Naive thymus-derived CD4-positive, alpha-beta T cell (primary cell): ENCODE data around the gene ITIH6. TPM values are rescaled to one million over a fixed set of nuclear protein-coding genes. Genes with fewer than 3 reads are reported as not detected.
A peak's percentile ranks its signal among the peaks of the same experiment; 100 is the strongest.
"Not testable (repeated sequence)": the region's sequence is repeated elsewhere in the genome, so short reads cannot be mapped to it uniquely, and the experiment has no call there.

Experiments
- ATAC-seq: fragments of 150-1000 bp; cut with Tn5 transposase; 2 replicates; pipeline ENCODE4 v1.10.0; 2021; ENCODE audit warnings: mild to moderate bottlenecking, moderate library complexity
- CTCF ChIA-PET: fragments of 350-600 bp; sonication (Branson Sonifier 250); formaldehyde crosslinking; loops from one replicate; lab custom pipeline; 2021; ENCODE audit warnings: antibody characterized with exemption; lab: Charles Lee
- POLR2A ChIA-PET: fragments of 350-600 bp; sonication (Branson Sonifier 250); formaldehyde crosslinking; loops from one replicate; lab custom pipeline; 2021; ENCODE audit warnings: antibody characterized with exemption, inconsistent platforms; lab: Charles Lee
- DNase-seq, 9 donors: peaks; one replicate each; pipeline versions ENCODE4 v3.0.0 to v3.0.0-alpha.2; 2020 to 2022; ENCODE audit warnings: mixed read lengths in 1 of 9
- H3K27ac ChIP-seq: one replicate; pipeline ENCODE4 v1.7.0; 2013; ENCODE audit warnings: mild to moderate bottlenecking, low read depth, low read length, moderate library complexity
- H3K27me3 ChIP-seq, 2 donors: one replicate each; pipeline ENCODE4 v1.7.0; 2013; ENCODE audit warnings: low read length in 2 of 2, mild to moderate bottlenecking in 2 of 2, moderate library complexity in 2 of 2; ENCODE audit not compliant: control insufficient read depth in 2 of 2, insufficient read depth in 2 of 2
- H3K36me3 ChIP-seq, 3 experiments: 1 replicate in 2 of 3; 2 replicates in 1 of 3; pipeline ENCODE4 v1.7.0; 2013; ENCODE audit warnings: low read length in 3 of 3, mild to moderate bottlenecking in 3 of 3, moderate library complexity in 1 of 3; ENCODE audit not compliant: insufficient read depth in 3 of 3, control insufficient read depth in 2 of 3
- H3K4me1 ChIP-seq, 2 donors: one replicate each; pipeline ENCODE4 v1.7.0; 2013; ENCODE audit warnings: low read length in 2 of 2, mild to moderate bottlenecking in 2 of 2, moderate library complexity in 1 of 2; ENCODE audit not compliant: control insufficient read depth in 2 of 2, insufficient read depth in 2 of 2
- H3K4me3 ChIP-seq: 2 replicates; pipeline ENCODE4 v1.7.0; 2013; ENCODE audit warnings: mild to moderate bottlenecking, low read length
- H3K9me3 ChIP-seq, 3 experiments: 1 replicate in 2 of 3; 2 replicates in 1 of 3; pipeline ENCODE4 v1.7.0; 2013; ENCODE audit warnings: low read length in 3 of 3; ENCODE audit not compliant: control insufficient read depth in 2 of 3
- H3K27ac Mint-ChIP-seq, 9 donors: one replicate each; pipeline ENCODE4 v1.8.0; 2020 to 2022; ENCODE audit warnings: mixed read lengths in 9 of 9, mild to moderate bottlenecking in 8 of 9, moderate library complexity in 5 of 9, inconsistent platforms in 2 of 9
- H3K27me3 Mint-ChIP-seq, 5 donors: one replicate each; pipeline ENCODE4 v1.8.0; 2021 to 2022; ENCODE audit warnings: mixed read lengths in 5 of 5, mild to moderate bottlenecking in 1 of 5
- H3K36me3 Mint-ChIP-seq, 5 donors: one replicate each; pipeline ENCODE4 v1.8.0; 2020 to 2022; ENCODE audit warnings: mixed read lengths in 5 of 5, mild to moderate bottlenecking in 3 of 5, inconsistent platforms in 1 of 5
- H3K4me1 Mint-ChIP-seq, 7 donors: one replicate each; pipeline ENCODE4 v1.8.0; 2020 to 2022; ENCODE audit warnings: mixed read lengths in 7 of 7, mild to moderate bottlenecking in 3 of 7, inconsistent platforms in 1 of 7
- H3K4me3 Mint-ChIP-seq, 10 donors: one replicate each; pipeline ENCODE4 v1.8.0; 2020 to 2022; ENCODE audit warnings: mild to moderate bottlenecking in 10 of 10, mixed read lengths in 10 of 10, moderate library complexity in 6 of 10, inconsistent platforms in 2 of 10
- H3K9me3 Mint-ChIP-seq, 11 donors: one replicate each; pipeline ENCODE4 v1.8.0; 2020 to 2022; ENCODE audit warnings: mixed read lengths in 11 of 11, mild to moderate bottlenecking in 4 of 11, inconsistent platforms in 1 of 11, moderate library complexity in 1 of 11
- intact Hi-C, 2 donors: fragments of 100-400 bp; cut with micrococcal nuclease; formaldehyde crosslinking; loops; one replicate each; pipeline ENCODE4 v1.15.1; 2023
- polyA plus RNA-seq, 2 donors: library from polyadenylated mRNA; unstranded; fragments of 300-500 nt; fragmentation: Illumina TruSeq; gene quantifications; one replicate each; pipeline ENCODE4 v1.2.3, GENCODE V29; 2021
- total RNA-seq, 6 experiments: library from RNA in 5 of 6; stranded (reverse) in 5 of 6; gene quantifications; 1 replicate in 5 of 6; 2 replicates in 1 of 6; pipeline ENCODE4 v1.2.3 and lab custom pipeline; 2021 to 2026

Gene ITIH6
- total and polyA plus RNA-seq, 7 experiments from 2014 or later = not detected

- intact Hi-C loops = loop anchor here in 1 of 2 donors (5.0 kb wide), 1 partner anchor 366 kb away; no protein-coding TSS in a partner anchor
- ATAC-seq (no peak), DNase-seq (no peak)
- peaks cover 0 to 5% (median 0%) of the 10 kb centered on the region in 5 donors for H3K27me3 Mint-ChIP-seq
- Histone ChIP-seq H3K36me3 (no peaks in the 10 kb centered on the region), H3K27ac (no peak overlapping the region), H3K27me3 (no peaks in the 10 kb centered on the region), H3K9me3 (no peaks in the 10 kb centered on the region), H3K4me1 (no peaks in the 10 kb centered on the region), H3K4me3 (no peak overlapping the region)
- no peaks in the 10 kb centered on the region for H3K9me3 Mint-ChIP-seq
- no peak overlapping the region for H3K27ac Mint-ChIP-seq
- H3K36me3 Mint-ChIP-seq = no peaks in the 10 kb centered on the region
- ChIA-PET POLR2A (no interaction called here), CTCF (no interaction called here)
- peaks cover 0 to 5% (median 0%) of the 10 kb centered on the region in 7 donors for H3K4me1 Mint-ChIP-seq
- H3K4me3 Mint-ChIP-seq = no peak overlapping the region
These were observed 9.6 kb downstream of the ITIH6 start for GRCh38 chrX:54788446-54788845.

DNA sequence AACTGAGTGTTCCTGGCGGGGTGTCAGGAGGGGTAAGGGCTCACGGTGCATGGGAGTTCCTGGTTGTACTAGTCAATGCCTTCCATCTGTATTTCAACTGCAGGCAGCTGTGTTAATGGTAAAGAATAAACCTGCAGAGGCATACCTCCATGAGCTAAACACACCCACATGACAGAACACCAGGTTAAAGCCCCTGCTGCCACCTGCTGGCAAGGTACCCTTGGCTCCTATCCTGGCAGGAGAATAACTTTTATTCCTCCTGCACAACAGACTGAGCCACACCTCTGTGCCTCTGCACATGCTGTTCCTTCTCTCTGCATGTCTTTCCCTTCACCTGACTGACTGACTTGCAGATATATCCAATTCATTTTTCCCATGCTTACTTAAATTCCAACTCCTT, 11.1 kb downstream of the ITIH6 start:
- no peaks in the 10 kb centered on the region for H3K36me3 Mint-ChIP-seq
- ChIA-PET CTCF (interaction anchor here (0.6 kb wide), 1 partner anchor 752 kb away, joined by 4 read pairs; no protein-coding TSS in a partner anchor), POLR2A (no interaction called here)
- ATAC-seq (peak; percentile 63), DNase-seq (peak in 6 of 9 donors; percentile 12 to 46 (median 34))
- Histone ChIP-seq H3K36me3 (no peaks in the 10 kb centered on the region), H3K4me1 (no peaks in the 10 kb centered on the region), H3K27ac (no peak overlapping the region), H3K4me3 (no peak overlapping the region), H3K9me3 (no peaks in the 10 kb centered on the region), H3K27me3 (no peaks in the 10 kb centered on the region)
- H3K9me3 Mint-ChIP-seq = no peaks in the 10 kb centered on the region
- peak overlapping the region in 1 of 9 donors; percentile 24 for H3K27ac Mint-ChIP-seq
- intact Hi-C loops = loop anchor here in 1 of 2 donors (1.0 to 5.0 kb wide), 2 partner anchors 147 to 365 kb away; no protein-coding TSS in a partner anchor
- H3K4me3 Mint-ChIP-seq = no peak overlapping the region
- H3K27me3 Mint-ChIP-seq = peaks cover 0 to 3% (median 0%) of the 10 kb centered on the region in 5 donors
- peaks cover 0 to 5% (median 0%) of the 10 kb centered on the region in 7 donors for H3K4me1 Mint-ChIP-seq

DNA sequence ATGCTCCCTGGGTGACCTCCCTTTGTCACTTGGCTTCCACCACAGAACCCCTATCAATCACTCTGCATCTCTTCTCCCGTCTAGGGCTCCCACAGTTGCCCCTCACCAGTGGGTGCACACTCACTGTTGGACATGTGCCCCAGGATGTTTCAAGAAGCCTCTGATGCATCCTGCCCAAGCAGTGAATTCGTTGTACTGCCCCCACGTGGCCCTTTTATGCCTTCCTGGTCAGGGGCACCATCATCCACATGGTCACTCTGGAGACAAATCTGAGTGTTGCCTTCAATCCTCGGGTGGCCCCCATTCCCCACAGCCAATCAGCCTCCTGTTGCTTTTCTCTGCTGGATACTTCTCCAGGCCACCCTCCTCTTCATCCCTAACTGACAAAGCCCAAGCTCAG, 12.2 kb downstream of the ITIH6 start:
- Histone ChIP-seq H3K4me3 (no peak overlapping the region), H3K36me3 (no peaks in the 10 kb centered on the region), H3K27ac (no peak overlapping the region), H3K27me3 (no peaks in the 10 kb centered on the region), H3K9me3 (no peaks in the 10 kb centered on the region), H3K4me1 (no peaks in the 10 kb centered on the region)
- Mint-ChIP-seq H3K9me3 (no peaks in the 10 kb centered on the region), H3K4me3 (no peak overlapping the region), H3K27me3 (peaks cover 0 to 3% (median 0%) of the 10 kb centered on the region in 5 donors), H3K4me1 (peaks cover 0 to 5% (median 0%) of the 10 kb centered on the region in 7 donors), H3K36me3 (no peaks in the 10 kb centered on the region), H3K27ac (no peak overlapping the region)
- CTCF ChIA-PET = no interaction called here
- DNase-seq (no peak), ATAC-seq (no peak)
- POLR2A ChIA-PET = no interaction called here
- intact Hi-C loops = loop anchor here in 1 of 2 donors (5.0 kb wide), 1 partner anchor 364 kb away; no protein-coding TSS in a partner anchor

GRCh38 chrX:54776987-54777672, 20.9 kb downstream of the ITIH6 start:
- Histone ChIP-seq H3K27ac (no peak overlapping the region), H3K36me3 (no peaks in the 10 kb centered on the region), H3K4me3 (no peak overlapping the region), H3K27me3 (no peaks in the 10 kb centered on the region), H3K4me1 (peaks cover 0 to 8% of the 10 kb centered on the region in 2 donors), H3K9me3 (no peaks in the 10 kb centered on the region)
- CTCF ChIA-PET = no interaction called here
- intact Hi-C loops = no loop called here
- Mint-ChIP-seq H3K4me3 (no peak overlapping the region), H3K36me3 (peaks cover 0 to under 1% (median 0%) of the 10 kb centered on the region in 5 donors), H3K9me3 (no peaks in the 10 kb centered on the region), H3K27me3 (peaks cover 0 to 2% (median 0%) of the 10 kb centered on the region in 5 donors), H3K4me1 (peaks cover 0 to 13% (median 8%) of the 10 kb centered on the region in 7 donors), H3K27ac (peak overlapping the region in 2 of 9 donors; percentile 34 to 50)
- DNase-seq (no peak), ATAC-seq (no peak)
- POLR2A ChIA-PET = no interaction called here

DNA sequence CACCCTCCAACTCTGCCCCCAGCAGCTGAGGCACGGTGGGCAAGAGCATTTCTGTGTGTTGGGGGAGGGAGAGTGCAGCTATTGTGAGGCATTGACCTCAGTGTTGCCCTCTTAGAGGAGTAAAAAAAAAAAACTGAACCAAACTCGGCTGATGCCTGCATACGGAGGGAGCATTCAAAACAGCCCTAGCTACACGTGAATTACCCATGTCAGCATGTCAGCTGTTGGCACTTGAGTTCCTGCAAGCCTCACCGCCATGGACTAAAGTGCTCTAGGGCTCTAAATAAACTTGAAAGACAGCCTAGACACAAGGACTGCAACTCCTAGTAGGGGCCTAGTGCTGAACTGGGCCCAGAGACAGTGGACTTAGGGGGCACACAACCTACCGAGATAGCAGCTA, 22.0 kb downstream of the ITIH6 start:
- Histone ChIP-seq H3K36me3 (no peaks in the 10 kb centered on the region), H3K4me1 (peaks cover 0 to 8% of the 10 kb centered on the region in 2 donors), H3K4me3 (no peak overlapping the region), H3K9me3 (no peaks in the 10 kb centered on the region), H3K27ac (no peak overlapping the region), H3K27me3 (no peaks in the 10 kb centered on the region)
- peak overlapping the region in 1 of 9 donors; percentile 76 for H3K27ac Mint-ChIP-seq
- peaks cover 0 to 8% (median 0%) of the 10 kb centered on the region in 5 donors for H3K27me3 Mint-ChIP-seq
- intact Hi-C loops = no loop called here
- H3K4me1 Mint-ChIP-seq = peaks cover 0 to 13% (median 8%) of the 10 kb centered on the region in 7 donors
- H3K9me3 Mint-ChIP-seq = no peaks in the 10 kb centered on the region
- CTCF ChIA-PET = no interaction called here
- H3K36me3 Mint-ChIP-seq = peaks cover 0 to 3% (median 0%) of the 10 kb centered on the region in 5 donors
- POLR2A ChIA-PET = no interaction called here
- ATAC-seq (no peak), DNase-seq (no peak)
- H3K4me3 Mint-ChIP-seq = no peak overlapping the region

- H3K4me3 ChIP-seq, POLR2A ChIA-PET, H3K9me3 Mint-ChIP-seq, H3K27me3 ChIP-seq, H3K27ac Mint-ChIP-seq, intact Hi-C loops, H3K4me3 Mint-ChIP-seq, H3K27me3 Mint-ChIP-seq, H3K4me1 ChIP-seq, H3K36me3 Mint-ChIP-seq, ATAC-seq, H3K36me3 ChIP-seq, CTCF ChIA-PET, H3K9me3 ChIP-seq, DNase-seq, H3K27ac ChIP-seq: not testable (repeated sequence)
- H3K4me1 Mint-ChIP-seq = peaks cover 0 to 13% (median 8%) of the 10 kb centered on the region in 7 donors
These were observed 23.5 kb downstream of the ITIH6 start for GRCh38 chrX:54774391-54775094.
